MM.1S (cell line): ENCODE results near the gene PIGS.

Experiments
- DNase-seq: peaks from one replicate; pipeline ENCODE4 v3.0.0-alpha.2; 2015
- H2AFZ ChIP-seq: fragments of 300-600 bp; sonication (generic); 2 replicates; pipeline ENCODE4 v1.6.0; 2016; ENCODE audit warnings: antibody characterized with exemption, low read length
- H3F3A ChIP-seq: fragments of 300-600 bp; sonication (generic); 2 replicates; pipeline ENCODE4 v1.6.1; 2016; ENCODE audit warnings: mild to moderate bottlenecking, antibody characterized with exemption, low read length, moderate library complexity, mixed read lengths; ENCODE audit not compliant: insufficient read depth
- H3K27ac ChIP-seq: fragments of 300-600 bp; sonication (generic); 2 replicates; pipeline ENCODE4 v1.5.1; 2016; ENCODE audit warnings: mild to moderate bottlenecking, low read length
- H3K27me3 ChIP-seq: fragments of 300-600 bp; sonication (generic); replicated peaks from 2 replicates; pipeline ENCODE4 v1.6.0; 2016; ENCODE audit warnings: low read length; ENCODE audit not compliant: insufficient read depth
- H3K36me3 ChIP-seq: fragments of 300-600 bp; sonication (generic); replicated peaks from 2 replicates; pipeline ENCODE4 v1.6.1; 2016; ENCODE audit warnings: mild to moderate bottlenecking, low read length, mixed read lengths; ENCODE audit not compliant: insufficient read depth
- H3K4me1 ChIP-seq: fragments of 300-600 bp; sonication (generic); 2 replicates; pipeline ENCODE4 v1.6.1; 2016; ENCODE audit warnings: low read length, mixed read lengths
- H3K4me2 ChIP-seq: fragments of 300-600 bp; sonication (generic); 2 replicates; pipeline ENCODE4 v1.6.0; 2016; ENCODE audit warnings: low read depth, low read length
- H3K4me3 ChIP-seq: fragments of 300-600 bp; sonication (generic); 2 replicates; pipeline ENCODE4 v1.5.1; 2016; ENCODE audit warnings: low read length, mixed read lengths
- H3K79me2 ChIP-seq: fragments of 300-600 bp; sonication (generic); 2 replicates; pipeline ENCODE4 v1.6.1; 2016; ENCODE audit warnings: mixed run types, low read length, mixed read lengths
- H3K9ac ChIP-seq: fragments of 300-600 bp; sonication (generic); 2 replicates; pipeline ENCODE4 v1.6.1; 2016; ENCODE audit warnings: low read length, mixed read lengths
- H3K9me2 ChIP-seq: fragments of 300-600 bp; sonication (generic); replicated peaks from 2 replicates; pipeline ENCODE4 v1.6.1; 2016; ENCODE audit warnings: mild to moderate bottlenecking, low read length, mixed read lengths; ENCODE audit not compliant: insufficient read depth
- H3K9me3 ChIP-seq: fragments of 300-600 bp; sonication (generic); replicated peaks from 2 replicates; pipeline ENCODE4 v1.6.1; 2016; ENCODE audit warnings: mild to moderate bottlenecking, low read length, mixed read lengths; ENCODE audit not compliant: insufficient read depth
- H4K20me1 ChIP-seq: fragments of 300-600 bp; sonication (generic); 2 replicates; pipeline ENCODE4 v1.6.1; 2016; ENCODE audit warnings: mild to moderate bottlenecking, low read length, moderate library complexity, mixed read lengths; ENCODE audit not compliant: insufficient read depth
- EZH2 ChIP-seq: fragments of 300-600 bp; sonication (generic); optimal IDR thresholded peaks from 2 replicates; pipeline ENCODE3; 2017; ENCODE audit warnings: low read depth, mild to moderate bottlenecking, antibody characterized with exemption, low read length, mixed read lengths
- EZH2phosphoT487 ChIP-seq: fragments of 300-600 bp; sonication (generic); IDR thresholded peaks from 2 replicates; pipeline ENCODE4 v1.6.1; 2018; ENCODE audit warnings: antibody characterized with exemption, low read length
- TF ChIP-seq, protein P1 (sequence below): fragments of 300-600 bp; sonication (generic); IDR thresholded peaks from 2 replicates; pipeline ENCODE4 v1.5.1; 2016; ENCODE audit warnings: antibody characterized with exemption, low read length, mixed read lengths

Gene PIGS

DNA sequence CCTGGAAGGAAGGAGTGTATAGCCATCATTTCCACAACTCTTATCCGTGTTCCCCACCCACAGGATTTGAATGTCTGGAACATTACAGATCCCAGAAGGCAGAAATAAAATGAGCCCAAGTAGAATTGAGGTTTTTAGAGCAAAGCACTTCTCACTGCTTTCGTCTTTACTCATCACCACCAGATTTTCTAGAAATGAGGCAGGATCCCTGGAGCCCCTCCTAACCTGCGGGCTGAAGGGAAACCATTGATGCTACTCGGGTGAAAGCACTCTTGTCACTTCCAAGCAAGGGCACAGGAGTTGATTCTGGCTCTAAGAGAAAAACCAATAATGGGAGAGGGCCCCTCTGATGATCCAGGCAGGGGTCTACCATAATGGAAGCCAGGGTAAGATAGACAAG lies 8.2 kb upstream of the PIGS start:
- no peak for DNase-seq
- Histone ChIP-seq H3K36me3 (no peaks in the 10 kb centered on the region; the same call in 1 of the 2 replicates), H2AFZ (no peak overlapping the region), H4K20me1 (no peaks in the 10 kb centered on the region), H3K9ac (no peak overlapping the region), H3K4me1 (no peaks in the 10 kb centered on the region; the same call in 1 of the 2 replicates), H3K27ac (no peak overlapping the region), H3K9me2 (no peaks in the 10 kb centered on the region), H3K9me3 (no peaks in the 10 kb centered on the region), H3F3A (0 out of 2 replicates have a peak, but pooled peaks cover 14% of the 10 kb centered on the region), H3K79me2 (no peaks in the 10 kb centered on the region), H3K4me3 (no peak overlapping the region), H3K27me3 (no peaks in the 10 kb centered on the region), H3K4me2 (no peak overlapping the region)
- no peak for TF ChIP-seq EZH2
- TF ChIP-seq EZH2phosphoT487 = no peak
- TF ChIP-seq, protein P1, sequence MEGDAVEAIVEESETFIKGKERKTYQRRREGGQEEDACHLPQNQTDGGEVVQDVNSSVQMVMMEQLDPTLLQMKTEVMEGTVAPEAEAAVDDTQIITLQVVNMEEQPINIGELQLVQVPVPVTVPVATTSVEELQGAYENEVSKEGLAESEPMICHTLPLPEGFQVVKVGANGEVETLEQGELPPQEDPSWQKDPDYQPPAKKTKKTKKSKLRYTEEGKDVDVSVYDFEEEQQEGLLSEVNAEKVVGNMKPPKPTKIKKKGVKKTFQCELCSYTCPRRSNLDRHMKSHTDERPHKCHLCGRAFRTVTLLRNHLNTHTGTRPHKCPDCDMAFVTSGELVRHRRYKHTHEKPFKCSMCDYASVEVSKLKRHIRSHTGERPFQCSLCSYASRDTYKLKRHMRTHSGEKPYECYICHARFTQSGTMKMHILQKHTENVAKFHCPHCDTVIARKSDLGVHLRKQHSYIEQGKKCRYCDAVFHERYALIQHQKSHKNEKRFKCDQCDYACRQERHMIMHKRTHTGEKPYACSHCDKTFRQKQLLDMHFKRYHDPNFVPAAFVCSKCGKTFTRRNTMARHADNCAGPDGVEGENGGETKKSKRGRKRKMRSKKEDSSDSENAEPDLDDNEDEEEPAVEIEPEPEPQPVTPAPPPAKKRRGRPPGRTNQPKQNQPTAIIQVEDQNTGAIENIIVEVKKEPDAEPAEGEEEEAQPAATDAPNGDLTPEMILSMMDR = no peak

DNA sequence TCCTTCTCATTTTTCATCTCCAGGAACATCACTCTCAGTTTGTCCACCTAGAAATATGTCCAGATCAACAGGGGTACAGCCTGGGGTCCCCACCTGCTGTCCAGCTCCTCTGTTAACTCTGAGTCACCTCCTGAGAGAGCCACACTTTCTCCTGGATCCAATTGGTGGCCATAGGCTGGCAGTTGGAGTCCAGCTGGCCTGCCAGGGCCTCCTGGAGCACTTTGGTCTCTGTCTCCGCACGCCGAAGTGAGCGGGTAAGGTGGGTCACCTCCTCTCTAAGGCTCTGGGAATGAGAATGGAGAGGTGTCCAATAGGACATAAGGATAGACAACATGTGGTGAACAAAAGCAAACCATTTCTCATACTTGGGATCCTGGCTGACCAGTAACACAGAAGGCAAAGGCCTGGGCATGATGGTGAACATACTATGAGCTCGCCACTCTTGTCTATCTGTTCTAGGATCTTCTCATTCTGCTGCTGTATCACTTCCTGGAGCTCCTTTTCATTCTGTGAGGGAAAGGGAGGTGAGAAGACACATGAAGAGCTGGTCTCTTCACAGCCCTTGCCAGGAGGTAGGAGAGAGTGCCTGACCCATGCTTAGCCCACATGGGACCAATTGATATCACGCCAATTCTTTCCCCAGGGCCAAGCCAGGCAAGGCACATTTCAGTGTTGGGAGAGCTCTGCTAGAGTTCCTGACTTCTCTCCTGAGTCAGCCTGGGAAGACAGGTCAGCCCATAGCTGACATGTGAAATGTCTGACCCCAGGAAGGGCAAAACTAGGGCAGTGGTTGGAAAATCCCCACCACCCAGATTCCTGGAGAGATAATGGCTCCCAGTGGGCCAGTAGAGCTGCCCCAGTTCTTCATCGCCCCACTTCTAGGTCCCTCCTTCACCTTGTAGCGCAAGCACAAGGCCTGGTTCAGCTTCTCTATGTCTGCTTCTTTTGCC lies 7.2 kb upstream of the PIGS start:
- no peaks in the 10 kb centered on the region; the same call in 1 of the 2 replicates for H3K36me3 ChIP-seq
- no peaks in the 10 kb centered on the region for H4K20me1 ChIP-seq
- H3K4me3 ChIP-seq = no peak overlapping the region
- H2AFZ ChIP-seq = no peak overlapping the region
- H3K4me2 ChIP-seq = no peak overlapping the region
- 0 out of 2 replicates have a peak, but pooled peaks cover 14% of the 10 kb centered on the region for H3F3A ChIP-seq
- TF ChIP-seq EZH2phosphoT487 (no peak), EZH2 (no peak)
- TF ChIP-seq, protein P1 = no peak
- no peaks in the 10 kb centered on the region for H3K79me2 ChIP-seq
- no peaks in the 10 kb centered on the region; the same call in 1 of the 2 replicates for H3K4me1 ChIP-seq
- H3K9ac ChIP-seq = no peak overlapping the region
- no peak overlapping the region for H3K27ac ChIP-seq
- no peak for DNase-seq
- no peaks in the 10 kb centered on the region for H3K27me3 ChIP-seq
- no peaks in the 10 kb centered on the region for H3K9me3 ChIP-seq
- no peaks in the 10 kb centered on the region for H3K9me2 ChIP-seq

DNA sequence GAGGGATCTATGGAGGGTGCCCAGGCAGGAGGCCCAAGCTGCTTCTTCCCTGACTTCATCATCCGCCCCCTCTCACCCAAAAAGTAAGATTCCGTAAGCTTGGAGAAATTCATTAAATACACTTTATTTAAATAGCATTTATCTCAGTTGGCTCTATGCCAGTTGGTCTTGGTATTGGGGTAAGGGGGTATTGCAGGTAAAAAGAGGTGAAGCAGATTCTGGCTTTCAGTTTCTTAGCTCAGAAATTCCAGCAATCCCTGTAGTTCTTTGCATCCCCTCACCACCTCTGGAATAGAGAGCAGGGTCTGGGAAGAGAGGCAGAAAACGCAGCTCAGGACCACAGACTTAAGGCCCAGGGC lies 6.1 kb upstream of the PIGS start:
- Histone ChIP-seq H3F3A (0 out of 2 replicates have a peak, but pooled peaks cover 14% of the 10 kb centered on the region), H3K4me3 (no peak overlapping the region), H3K27ac (peak overlapping the region; percentile 28; the same call in 1 of the 2 replicates), H2AFZ (0 out of 2 replicates have a peak overlapping the region, but pooled peaks have one; percentile 25), H3K9me3 (no peaks in the 10 kb centered on the region), H3K4me1 (peaks cover under 1% of the 10 kb centered on the region; the same call in 1 of the 2 replicates), H3K4me2 (no peak overlapping the region), H4K20me1 (no peaks in the 10 kb centered on the region), H3K36me3 (no peaks in the 10 kb centered on the region), H3K27me3 (no peaks in the 10 kb centered on the region), H3K79me2 (no peaks in the 10 kb centered on the region), H3K9me2 (no peaks in the 10 kb centered on the region), H3K9ac (no peak overlapping the region)
- no peak for DNase-seq
- TF ChIP-seq EZH2 = no peak
